SJSA1 (cell line): ENCODE results near the gene FGFR2. TPM values are rescaled to one million over a fixed set of nuclear protein-coding genes. Genes with fewer than 3 reads are reported as not detected.

Source experiments
- DNase-seq, 2 experiments: peaks; one replicate each; pipeline ENCODE4 v3.0.0-alpha.2; 2015 to 2020; ENCODE audit warnings: low spot score in 2 of 2, low read depth in 1 of 2
- H3K27ac ChIP-seq: fragments of 250-450 bp; sonication (Bioruptor Pico); 2 replicates; pipeline ENCODE4 v1.5.1; 2020; ENCODE audit warnings: mild to moderate bottlenecking, moderate library complexity
- H3K27me3 ChIP-seq: fragments of 250-450 bp; sonication (Bioruptor Pico); replicated peaks from 2 replicates; pipeline ENCODE4 v1.5.1; 2020; ENCODE audit warnings: mild to moderate bottlenecking, moderate library complexity
- H3K36me3 ChIP-seq: fragments of 250-450 bp; sonication (Bioruptor Pico); 2 replicates; pipeline ENCODE4 v1.5.1; 2020; ENCODE audit warnings: mild to moderate bottlenecking
- H3K4me1 ChIP-seq: fragments of 250-450 bp; sonication (Bioruptor Pico); replicated peaks from 2 replicates; pipeline ENCODE4 v1.6.1; 2021; ENCODE audit warnings: mild to moderate bottlenecking
- H3K4me3 ChIP-seq: fragments of 250-450 bp; sonication (Bioruptor Pico); 2 replicates; pipeline ENCODE4 v1.5.1; 2020; ENCODE audit warnings: mild to moderate bottlenecking
- H3K9me3 ChIP-seq: fragments of 250-450 bp; sonication (Bioruptor Pico); replicated peaks from 2 replicates; pipeline ENCODE4 v1.5.1; 2020; ENCODE audit warnings: mild to moderate bottlenecking
- total RNA-seq: library from RNA; depleted of rRNA; stranded (reverse); fragments of >200 nt; shearing (Covaris generic); gene quantifications from 2 replicates; pipeline ENCODE4 v1.2.3, GENCODE V29; 2014

Gene FGFR2
- total RNA-seq, 1 experiment from 2014 or later: 1.1 TPM

DNA sequence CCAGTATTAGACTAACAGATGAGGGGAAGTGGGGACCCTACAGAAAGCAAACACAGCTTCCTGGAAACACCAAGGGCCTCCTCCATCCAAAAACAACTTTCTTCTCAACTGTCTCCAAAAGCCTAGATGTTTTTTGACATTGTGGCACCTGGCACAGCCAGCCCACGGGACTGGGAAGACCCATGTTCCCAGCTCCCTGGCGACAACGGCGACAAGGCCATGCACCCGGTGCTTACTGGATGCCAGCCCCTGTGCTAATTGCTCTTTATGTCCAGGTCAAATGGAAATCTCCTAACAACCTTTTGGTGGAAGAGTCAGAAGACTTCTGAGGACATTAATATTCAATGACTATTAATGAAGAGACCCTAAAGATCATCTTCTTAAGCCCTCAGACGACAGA is 7.1 kb downstream of the FGFR2 start:
- no peaks in the 10 kb centered on the region for H3K36me3 ChIP-seq
- no peak for DNase-seq
- no peaks in the 10 kb centered on the region for H3K4me1 ChIP-seq

DNA sequence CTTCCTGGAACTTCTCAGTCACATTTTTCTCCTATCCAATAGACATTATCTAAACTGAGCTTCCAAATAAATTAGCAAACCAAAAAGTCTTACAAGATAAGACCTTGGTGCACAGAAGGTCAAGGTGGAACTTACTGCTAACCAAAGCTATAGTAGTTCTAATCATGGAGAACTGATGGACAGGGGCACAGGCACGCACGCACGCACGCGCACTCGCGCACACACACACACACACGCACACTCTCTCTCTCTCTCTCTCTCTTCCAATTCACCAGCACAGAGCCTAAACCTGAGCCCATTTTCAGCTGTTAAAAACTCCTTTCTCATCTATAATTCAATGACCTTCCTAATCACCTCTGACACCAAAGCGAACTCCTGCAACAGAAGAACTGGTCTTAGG is 7.5 kb downstream of the FGFR2 start:
- H3K27ac ChIP-seq: no peak overlapping the region
- no peaks in the 10 kb centered on the region for H3K27me3 ChIP-seq
- H3K4me1 ChIP-seq: no peaks in the 10 kb centered on the region
- no peak for DNase-seq
- no peak overlapping the region for H3K4me3 ChIP-seq
- H3K36me3 ChIP-seq: no peaks in the 10 kb centered on the region
- 0 out of 2 replicates have a peak, but pooled peaks cover 10% of the 10 kb centered on the region for H3K9me3 ChIP-seq

More for the DNA sequence above, 7.1 kb downstream of the FGFR2 start:
- no peaks in the 10 kb centered on the region for H3K27me3 ChIP-seq
- H3K9me3 ChIP-seq: 0 out of 2 replicates have a peak, but pooled peaks cover 6% of the 10 kb centered on the region
- H3K27ac ChIP-seq: no peak overlapping the region
- no peak overlapping the region for H3K4me3 ChIP-seq

DNA sequence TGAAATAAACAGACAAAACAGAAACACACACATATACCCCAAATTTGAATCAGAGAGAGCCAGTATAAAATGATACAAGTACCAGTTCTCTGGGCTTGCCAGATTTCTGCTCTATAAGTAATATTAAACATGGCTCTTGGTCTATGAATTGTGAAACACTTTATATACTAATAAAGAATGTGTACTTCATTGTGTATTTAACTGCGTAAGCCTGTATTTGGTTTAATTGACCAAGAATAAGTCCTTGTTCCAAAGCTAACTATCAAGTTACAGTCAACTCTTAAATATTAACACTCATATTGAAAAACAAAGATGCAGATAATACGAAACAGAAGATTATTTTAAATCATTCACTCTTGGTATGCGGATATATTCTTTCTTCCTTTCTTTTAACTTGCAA is 8.7 kb downstream of the FGFR2 start:
- no peaks in the 10 kb centered on the region for H3K27me3 ChIP-seq
- H3K9me3 ChIP-seq: peaks cover 14% of the 10 kb centered on the region; the same call in 1 of the 2 replicates
- DNase-seq: no peak
- H3K36me3 ChIP-seq: no peaks in the 10 kb centered on the region
- no peaks in the 10 kb centered on the region for H3K4me1 ChIP-seq
- H3K4me3 ChIP-seq: no peak overlapping the region
- H3K27ac ChIP-seq: no peak overlapping the region

DNA sequence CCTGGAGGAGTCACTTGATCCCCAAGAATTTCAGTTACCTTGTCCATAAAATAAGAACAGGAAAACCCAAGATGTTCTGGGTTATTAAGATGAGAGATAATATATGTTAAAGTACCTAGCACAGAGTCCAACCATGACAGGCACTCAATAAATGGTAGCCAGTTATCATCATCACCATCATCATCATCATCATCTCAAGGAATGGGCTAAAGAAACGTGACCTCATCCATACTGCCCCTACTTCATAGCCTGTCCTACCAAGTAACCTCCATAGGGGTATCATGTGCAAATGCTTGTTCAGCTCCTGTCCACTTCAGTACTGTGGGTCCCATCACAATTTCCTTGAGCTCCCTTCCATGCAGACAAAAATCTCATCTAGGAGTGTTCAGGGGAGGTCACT is 14.4 kb downstream of the FGFR2 start:
- no peak overlapping the region for H3K27ac ChIP-seq
- DNase-seq: no peak
- no peaks in the 10 kb centered on the region for H3K4me1 ChIP-seq
- no peak overlapping the region for H3K4me3 ChIP-seq
- H3K36me3 ChIP-seq: no peaks in the 10 kb centered on the region
- H3K9me3 ChIP-seq: peaks cover 14% of the 10 kb centered on the region; the same call in 1 of the 2 replicates
- no peaks in the 10 kb centered on the region for H3K27me3 ChIP-seq

DNA sequence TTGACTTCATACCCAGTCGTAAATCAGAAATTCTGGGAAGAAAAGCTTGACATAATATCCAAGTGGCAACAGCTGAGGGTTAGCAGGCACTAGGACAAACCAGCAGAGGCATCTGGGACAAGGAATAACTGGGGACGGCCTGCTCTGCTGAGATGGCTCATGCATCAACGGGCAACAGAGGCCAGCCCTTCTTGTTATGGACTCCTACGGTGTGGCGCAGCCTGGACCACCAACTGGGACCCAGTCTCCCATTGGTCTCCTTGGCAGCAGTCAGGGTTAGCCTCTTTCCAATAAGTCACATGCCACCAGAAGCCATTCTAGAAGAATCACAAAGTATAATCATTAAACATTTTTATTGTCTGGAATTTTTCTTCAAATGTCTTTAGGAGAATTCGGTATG is 15.0 kb downstream of the FGFR2 start:
- DNase-seq: no peak
- Histone ChIP-seq H3K4me3 (no peak overlapping the region), H3K9me3 (peaks cover 14% of the 10 kb centered on the region; the same call in 1 of the 2 replicates), H3K27me3 (no peaks in the 10 kb centered on the region), H3K27ac (no peak overlapping the region), H3K36me3 (no peaks in the 10 kb centered on the region), H3K4me1 (no peaks in the 10 kb centered on the region)

DNA sequence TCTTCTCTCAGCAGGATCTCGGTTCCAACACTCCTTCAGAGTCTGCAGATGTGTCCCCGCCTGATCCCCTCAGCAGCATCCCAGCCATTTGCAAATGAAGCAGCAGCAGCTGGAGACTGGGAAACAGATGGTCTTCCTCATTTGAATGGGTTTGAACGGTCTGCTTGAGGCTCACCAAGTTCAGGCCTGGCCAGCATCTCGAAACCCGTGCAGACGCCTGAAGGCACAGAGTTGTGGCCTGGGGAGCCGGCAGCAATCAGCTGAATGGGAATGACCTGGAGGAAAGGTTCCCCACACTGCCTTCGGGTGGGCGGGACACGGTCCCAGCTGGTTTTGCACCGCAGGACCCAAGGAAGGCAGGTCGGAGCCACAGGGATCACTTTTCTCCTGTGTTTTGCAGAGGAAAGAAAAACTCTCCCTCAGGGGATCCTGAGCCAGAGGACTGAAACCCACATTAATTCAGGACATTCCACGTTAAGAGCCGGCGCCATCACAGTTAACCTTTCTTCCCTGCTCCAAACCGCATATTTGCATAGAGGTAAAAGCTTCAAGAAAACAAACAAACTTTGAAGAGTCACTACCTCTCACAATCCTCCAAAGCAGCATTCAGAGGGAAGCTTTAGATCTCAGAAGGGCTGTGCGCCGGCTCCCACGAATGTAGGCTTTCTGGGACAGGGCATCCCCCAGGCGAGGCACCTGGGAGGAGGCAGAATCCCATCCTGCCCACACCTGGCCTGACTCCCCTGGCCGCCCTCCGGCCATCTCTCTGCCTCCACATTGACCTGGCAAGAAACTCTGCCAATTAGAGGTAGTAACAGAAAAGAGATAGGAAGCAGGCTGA is 17.7 kb downstream of the FGFR2 start:
- DNase-seq: no peak
- no peaks in the 10 kb centered on the region for H3K36me3 ChIP-seq

DNA sequence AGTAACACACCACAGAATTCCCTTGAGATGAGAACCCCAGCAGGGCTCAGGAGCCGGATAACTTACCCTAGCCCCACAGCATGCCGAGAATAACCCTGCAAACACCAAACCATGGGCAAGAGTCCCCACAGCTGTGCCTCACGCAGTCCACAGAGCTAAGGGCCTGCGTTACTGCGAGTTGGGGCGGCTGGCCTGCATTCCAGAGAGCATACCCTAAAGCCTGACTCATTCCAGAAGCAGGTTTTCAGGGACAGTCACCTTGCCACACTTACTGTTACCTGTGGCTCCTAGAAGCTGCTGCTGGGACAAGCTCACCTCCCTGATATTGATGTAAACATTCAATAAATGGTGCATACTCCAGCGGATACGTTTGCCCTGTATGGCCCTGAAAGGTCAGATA is 18.6 kb downstream of the FGFR2 start:
- no peak for DNase-seq
- Histone ChIP-seq H3K4me3 (no peak overlapping the region), H3K27ac (no peak overlapping the region), H3K9me3 (no peaks in the 10 kb centered on the region; the same call in 1 of the 2 replicates), H3K36me3 (no peaks in the 10 kb centered on the region), H3K27me3 (no peaks in the 10 kb centered on the region), H3K4me1 (no peaks in the 10 kb centered on the region)

More for the DNA sequence above, 17.7 kb downstream of the FGFR2 start:
- Histone ChIP-seq H3K27ac (no peak overlapping the region), H3K9me3 (peaks cover 4% of the 10 kb centered on the region; the same call in 1 of the 2 replicates), H3K4me1 (no peaks in the 10 kb centered on the region), H3K27me3 (no peaks in the 10 kb centered on the region), H3K4me3 (no peak overlapping the region)

DNA sequence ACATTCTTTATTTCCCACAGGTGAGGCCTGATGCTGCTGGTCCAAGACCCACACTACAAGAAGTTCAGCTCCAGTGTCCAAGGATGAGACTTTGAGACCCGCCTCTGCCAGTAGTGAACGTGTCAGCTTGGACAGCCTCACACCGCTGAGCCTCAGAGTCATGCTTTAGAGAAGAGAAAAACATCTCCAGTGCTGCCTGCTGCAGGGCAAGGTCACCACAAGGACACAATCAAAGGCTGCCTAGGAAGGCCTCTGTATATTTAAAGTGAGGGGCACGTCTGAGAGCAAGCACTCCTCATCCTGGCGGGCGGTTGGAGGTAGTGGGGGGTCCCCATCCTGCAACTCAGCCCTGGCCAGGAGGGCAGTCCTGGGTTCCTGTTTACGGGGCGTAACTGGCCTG is 19.3 kb downstream of the FGFR2 start:
- Histone ChIP-seq H3K27me3 (no peaks in the 10 kb centered on the region), H3K9me3 (no peaks in the 10 kb centered on the region; the same call in 1 of the 2 replicates), H3K4me3 (no peak overlapping the region), H3K36me3 (no peaks in the 10 kb centered on the region), H3K4me1 (no peaks in the 10 kb centered on the region), H3K27ac (no peak overlapping the region)
- DNase-seq: no peak

DNA sequence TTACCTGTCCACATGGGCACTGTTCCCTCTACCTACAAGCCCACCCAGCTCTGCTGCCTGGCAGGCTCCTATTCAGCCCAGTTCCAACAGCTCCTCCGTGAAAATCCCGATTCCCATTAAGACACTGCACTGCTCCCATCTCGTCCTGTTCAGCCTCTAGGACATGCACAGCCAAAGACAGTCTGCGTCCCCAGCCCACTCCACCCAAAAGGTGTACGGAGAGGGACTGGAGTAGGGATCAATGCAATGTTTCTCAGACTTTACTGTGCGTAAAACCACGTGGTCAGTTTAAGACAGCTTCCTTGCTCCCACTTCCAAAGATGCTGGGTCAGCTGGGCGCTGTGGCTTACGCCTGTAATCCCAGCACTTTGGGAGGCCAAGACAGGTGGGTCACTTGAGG is 19.9 kb downstream of the FGFR2 start:
- Histone ChIP-seq H3K27ac (no peak overlapping the region), H3K36me3 (no peaks in the 10 kb centered on the region), H3K4me1 (no peaks in the 10 kb centered on the region), H3K4me3 (no peak overlapping the region), H3K27me3 (no peaks in the 10 kb centered on the region), H3K9me3 (no peaks in the 10 kb centered on the region; the same call in 1 of the 2 replicates)
- DNase-seq: no peak

DNA sequence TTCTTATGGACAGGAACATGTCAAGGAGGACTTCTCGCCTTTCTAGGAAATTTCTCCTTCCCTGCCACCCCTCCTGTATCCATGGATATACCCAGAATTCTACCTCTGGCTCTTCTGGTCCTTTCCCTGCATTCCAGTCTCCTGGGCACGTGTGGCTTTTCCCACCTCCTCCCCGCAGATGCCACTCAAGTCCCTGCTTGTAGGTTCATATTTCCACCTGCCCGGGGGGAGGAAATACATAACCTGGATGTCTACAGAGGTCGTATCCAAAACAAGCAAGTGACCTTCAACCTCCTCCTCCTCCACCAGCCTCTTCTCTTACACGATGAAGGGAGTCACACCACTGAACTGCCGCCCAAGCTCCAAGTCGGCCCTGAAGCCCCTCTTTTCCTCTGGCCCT is 20.7 kb downstream of the FGFR2 start:
- no peaks in the 10 kb centered on the region for H3K36me3 ChIP-seq
- peaks cover 4% of the 10 kb centered on the region; the same call in 1 of the 2 replicates for H3K9me3 ChIP-seq
- H3K4me3 ChIP-seq: no peak overlapping the region
- H3K27me3 ChIP-seq: no peaks in the 10 kb centered on the region
- no peak for DNase-seq
- H3K27ac ChIP-seq: no peak overlapping the region
- H3K4me1 ChIP-seq: no peaks in the 10 kb centered on the region

DNA sequence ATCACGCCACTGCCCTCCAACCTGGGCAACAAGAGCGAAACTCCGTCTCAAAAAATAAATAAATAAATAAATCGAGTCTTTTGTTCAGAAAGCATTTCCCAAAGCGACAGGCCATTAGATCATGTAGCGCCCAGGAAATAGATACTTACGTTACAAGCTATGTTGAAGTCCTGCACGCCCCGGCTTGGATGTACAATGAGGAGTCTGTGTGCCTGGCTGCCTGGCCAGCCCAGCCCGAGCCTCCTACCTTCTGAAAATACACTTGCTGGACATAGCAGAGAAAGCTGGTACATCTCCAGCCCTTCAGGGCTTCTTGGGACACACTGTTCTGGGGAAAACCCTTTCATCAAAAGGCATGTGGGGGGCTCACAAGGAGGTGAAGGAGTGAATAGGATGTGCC is 22.1 kb downstream of the FGFR2 start:
- no peak overlapping the region for H3K4me3 ChIP-seq
- H3K36me3 ChIP-seq: no peaks in the 10 kb centered on the region
- no peaks in the 10 kb centered on the region for H3K27me3 ChIP-seq
- DNase-seq: no peak
- no peak overlapping the region for H3K27ac ChIP-seq
- H3K4me1 ChIP-seq: no peaks in the 10 kb centered on the region
- peaks cover 4% of the 10 kb centered on the region; the same call in 1 of the 2 replicates for H3K9me3 ChIP-seq

DNA sequence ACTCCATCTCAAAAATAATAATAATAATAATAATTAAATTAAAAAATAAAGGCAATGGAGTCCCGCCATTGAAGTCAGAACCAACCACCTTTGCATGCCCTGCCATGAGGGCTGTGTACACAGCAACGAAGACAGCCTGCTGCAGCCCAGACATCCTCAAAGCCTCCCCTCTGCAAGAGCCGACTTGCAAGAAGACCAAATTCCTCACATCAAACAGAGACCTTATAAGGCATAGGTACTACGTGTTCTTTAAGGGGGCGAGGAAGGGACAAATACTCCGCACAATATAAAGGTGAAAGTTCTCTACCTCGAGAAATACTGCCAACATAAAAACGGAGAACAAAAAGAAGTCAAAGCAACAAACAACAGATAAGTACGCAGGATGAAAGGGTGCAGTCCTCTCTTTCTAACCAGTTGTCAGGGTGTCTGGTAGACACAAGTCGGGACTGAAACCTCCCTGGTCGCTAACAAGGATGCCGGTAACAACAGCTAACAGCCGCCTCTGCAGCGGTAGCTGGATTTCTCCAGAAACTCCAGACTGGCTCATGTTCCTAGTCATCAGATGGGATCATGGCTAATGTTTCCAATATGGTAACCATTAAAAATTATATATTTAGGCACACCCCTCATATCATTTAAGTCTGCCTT is 23.6 kb downstream of the FGFR2 start:
- Histone ChIP-seq H3K4me1 (no peaks in the 10 kb centered on the region), H3K4me3 (no peak overlapping the region), H3K27ac (no peak overlapping the region), H3K27me3 (no peaks in the 10 kb centered on the region), H3K36me3 (no peaks in the 10 kb centered on the region), H3K9me3 (peaks cover 4% of the 10 kb centered on the region; the same call in 1 of the 2 replicates)
- no peak for DNase-seq

DNA sequence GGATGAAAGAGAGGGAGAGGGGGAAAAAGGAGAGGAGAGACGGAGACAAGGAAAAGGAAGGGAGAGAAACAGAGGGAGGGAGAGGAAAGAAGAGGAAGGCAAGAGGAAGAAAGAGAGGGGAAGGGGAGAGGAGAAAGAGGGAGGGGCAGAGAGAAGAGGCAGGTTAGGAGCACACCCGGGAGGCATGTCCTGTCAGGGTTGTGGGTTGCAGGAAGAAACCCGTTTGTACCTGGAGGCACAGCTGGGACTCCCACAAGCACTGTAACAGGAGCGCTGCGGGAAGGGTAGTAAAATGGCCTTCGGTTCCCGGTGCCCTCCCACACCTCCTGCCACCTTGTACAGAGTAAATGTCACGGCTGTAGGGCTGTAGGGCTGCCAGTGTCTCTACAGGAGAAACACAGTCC is 24.7 kb downstream of the FGFR2 start:
- Histone ChIP-seq H3K4me3 (no peak overlapping the region), H3K36me3 (no peaks in the 10 kb centered on the region), H3K4me1 (no peaks in the 10 kb centered on the region), H3K27me3 (no peaks in the 10 kb centered on the region), H3K27ac (no peak overlapping the region), H3K9me3 (peaks cover 4% of the 10 kb centered on the region; the same call in 1 of the 2 replicates)
- no peak for DNase-seq

DNA sequence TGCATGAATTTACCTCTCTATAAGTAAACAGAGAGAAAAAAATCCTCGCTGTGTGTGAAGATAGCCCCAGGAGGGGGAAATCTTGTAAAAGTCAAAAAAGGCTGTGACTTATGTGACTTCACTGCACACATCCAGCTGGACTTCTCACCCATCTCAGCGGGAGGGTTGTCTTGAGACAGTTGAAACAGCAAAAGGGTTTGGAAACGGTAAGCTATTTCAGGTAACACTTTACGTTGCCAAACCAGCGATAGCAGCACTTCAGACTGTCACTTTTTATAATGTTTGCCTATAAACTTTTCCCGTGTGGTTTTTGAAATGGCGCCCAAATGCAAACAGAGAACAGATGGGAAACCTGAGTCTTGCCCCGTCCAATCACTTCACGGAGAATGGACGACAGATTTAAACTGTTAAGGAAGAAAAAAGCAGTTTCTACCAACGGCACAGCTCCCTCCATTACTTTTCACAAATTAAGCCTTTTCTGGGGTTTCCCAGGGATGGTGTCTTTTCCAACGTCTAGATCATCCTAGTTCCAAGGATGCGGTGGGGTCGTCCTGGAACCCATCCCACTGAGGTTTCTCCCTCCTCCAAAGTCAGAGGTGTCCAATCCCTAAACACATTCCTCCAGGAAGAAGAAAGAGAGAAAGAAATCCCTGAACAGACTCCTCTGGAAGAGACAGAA is 25.2 kb downstream of the FGFR2 start:
- H3K4me3 ChIP-seq: no peak overlapping the region

More for the DNA sequence above, 25.2 kb downstream of the FGFR2 start:
- DNase-seq: no peak
- Histone ChIP-seq H3K9me3 (peaks cover 4% of the 10 kb centered on the region; the same call in 1 of the 2 replicates), H3K4me1 (no peaks in the 10 kb centered on the region), H3K36me3 (no peaks in the 10 kb centered on the region), H3K27me3 (no peaks in the 10 kb centered on the region), H3K27ac (no peak overlapping the region)
